HG03442 (cell line): ENCODE measurements around the gene TTC7B.

Source experiments
- ATAC-seq: cut with Tn5 transposase; IDR thresholded peaks from one replicate; pipeline ENCODE4 v1.9.1; 2021; ENCODE audit warnings: mild to moderate bottlenecking, moderate library complexity; ENCODE audit not compliant: unreplicated experiment

TTC7B gene

DNA sequence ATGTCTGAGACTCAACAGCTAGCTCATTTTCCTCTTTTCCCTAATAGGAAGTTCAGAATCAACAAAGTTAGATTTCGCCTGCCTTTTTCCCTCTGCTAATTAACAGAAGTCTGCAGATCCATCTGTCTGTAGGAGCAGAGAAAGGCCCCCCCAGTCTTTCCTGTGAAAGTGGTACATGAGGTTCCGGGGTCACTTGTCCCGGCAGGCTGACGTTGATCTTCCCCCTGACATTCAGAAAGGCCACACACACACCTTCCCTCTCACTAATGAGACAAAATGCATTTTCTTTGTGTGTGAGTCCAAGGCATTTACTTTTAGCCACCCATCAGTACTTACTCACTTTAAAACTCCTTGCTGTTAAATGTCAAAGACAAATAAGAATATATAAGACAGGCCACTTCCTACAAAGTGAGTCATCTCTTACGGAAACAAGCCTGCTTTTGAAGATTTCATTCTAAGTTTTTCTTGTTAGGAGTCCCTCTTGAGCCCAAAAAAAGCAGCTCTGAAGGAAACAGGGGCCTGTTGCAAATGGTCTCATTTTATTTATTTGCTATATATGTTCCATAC, 138.7 kb downstream of the TTC7B start:
- no peak for ATAC-seq

DNA sequence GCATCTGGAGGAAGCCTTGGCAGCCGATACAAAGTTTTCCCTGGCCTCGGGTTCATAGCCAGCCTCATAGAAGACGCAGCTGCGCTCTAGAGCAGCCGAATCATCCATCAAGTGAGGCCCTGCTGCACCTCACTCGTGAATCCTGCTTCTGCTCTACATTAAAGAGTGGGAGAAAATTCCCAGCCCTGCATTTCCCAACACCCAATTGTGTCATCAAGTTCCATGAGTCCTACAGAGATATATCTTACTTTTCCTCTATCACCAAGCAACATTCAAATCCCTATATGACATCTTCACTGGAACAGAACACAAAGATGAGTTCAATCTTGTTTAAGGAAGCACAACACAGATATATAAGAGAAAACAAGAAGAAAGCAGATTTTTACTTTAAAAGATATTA, 139.3 kb downstream of the TTC7B start:
- ATAC-seq = no peak

DNA sequence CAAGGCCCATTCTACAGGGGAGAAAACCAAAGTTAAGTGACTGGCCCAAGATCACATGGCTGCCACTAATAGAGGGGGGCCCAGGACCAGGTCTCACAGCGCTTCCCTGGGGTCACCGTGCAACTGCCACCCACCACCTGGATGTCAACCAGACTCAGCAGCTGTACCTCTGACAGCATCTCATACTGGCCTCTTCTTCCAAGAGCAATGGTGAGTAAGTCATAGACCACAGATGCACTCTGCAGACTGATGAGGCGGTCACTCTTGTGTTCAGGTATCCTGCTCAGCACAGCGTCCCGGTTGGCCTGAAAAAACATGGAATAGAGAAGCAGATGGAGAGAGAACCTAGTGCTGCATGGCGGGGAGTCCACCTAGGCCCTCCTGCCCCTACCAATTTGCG, 139.9 kb downstream of the TTC7B start:
- ATAC-seq = no peak

DNA sequence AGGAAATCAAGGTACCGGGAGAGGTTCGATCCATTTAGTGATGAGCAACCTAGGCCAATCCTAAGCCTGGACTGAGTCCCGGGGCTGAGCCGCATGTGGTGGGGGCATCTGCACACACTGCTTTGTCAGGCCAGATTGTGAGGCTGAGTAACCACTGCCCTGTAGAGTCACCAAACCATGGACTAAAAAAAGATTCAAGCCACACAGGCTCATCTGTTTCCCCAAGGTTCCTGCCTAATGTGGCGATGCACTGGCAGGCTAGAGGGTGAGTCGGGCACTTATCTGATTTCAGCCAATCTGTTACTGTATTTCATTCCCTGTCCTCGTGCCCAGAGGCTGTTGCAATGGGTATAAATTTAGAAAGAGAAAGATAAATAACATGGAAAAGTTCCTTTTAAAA, 140.8 kb downstream of the TTC7B start:
- ATAC-seq = no peak

DNA sequence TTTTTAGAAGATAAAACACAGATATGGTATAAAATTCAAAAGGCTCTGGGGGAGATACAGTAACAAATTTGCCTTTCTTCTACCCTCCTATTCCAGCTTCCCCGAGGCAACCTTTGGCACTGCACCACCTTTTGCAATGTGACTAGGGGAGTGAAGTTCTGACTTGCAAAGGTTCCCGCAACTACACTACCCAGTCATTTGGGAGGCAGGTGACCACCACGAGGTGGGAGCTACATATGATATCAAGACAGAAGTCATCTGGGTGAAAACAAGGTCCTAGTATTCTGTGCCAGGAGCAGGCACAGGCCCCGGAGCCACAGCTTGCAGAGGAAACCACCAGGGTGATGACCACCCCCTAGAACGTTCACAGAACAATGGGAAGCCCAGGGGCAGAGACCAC, 141.5 kb downstream of the TTC7B start:
- ATAC-seq = no peak

DNA sequence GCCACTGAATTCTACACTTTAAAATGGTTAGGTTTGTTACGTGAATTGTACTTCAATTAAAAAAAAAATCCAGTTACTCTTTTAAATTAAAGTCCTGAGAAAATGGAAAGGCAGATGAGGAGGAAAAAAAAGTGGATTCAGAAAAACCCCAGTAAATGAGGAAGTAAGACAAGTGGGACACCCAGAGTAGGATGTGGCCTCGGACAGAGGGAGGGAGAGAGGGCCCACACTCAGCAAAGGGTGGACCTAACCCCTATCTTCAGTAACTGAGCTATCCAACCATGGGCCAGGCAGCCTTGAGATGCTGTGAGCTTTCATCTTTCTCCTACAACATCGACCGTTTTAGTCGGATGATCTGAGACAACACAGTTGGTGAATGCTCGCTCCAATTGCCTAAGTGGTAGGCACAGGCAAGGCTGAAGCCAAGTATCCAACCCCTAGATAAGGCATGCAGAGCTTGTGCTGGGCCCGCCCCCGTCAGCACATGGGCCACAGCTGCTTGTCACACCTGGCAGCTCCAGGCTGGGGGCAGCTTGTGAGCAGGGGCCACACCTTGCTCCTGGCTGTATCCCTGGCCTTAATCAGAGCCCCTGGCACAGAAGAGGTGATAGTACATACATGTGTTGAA, 142.1 kb downstream of the TTC7B start:
- ATAC-seq = no peak

DNA sequence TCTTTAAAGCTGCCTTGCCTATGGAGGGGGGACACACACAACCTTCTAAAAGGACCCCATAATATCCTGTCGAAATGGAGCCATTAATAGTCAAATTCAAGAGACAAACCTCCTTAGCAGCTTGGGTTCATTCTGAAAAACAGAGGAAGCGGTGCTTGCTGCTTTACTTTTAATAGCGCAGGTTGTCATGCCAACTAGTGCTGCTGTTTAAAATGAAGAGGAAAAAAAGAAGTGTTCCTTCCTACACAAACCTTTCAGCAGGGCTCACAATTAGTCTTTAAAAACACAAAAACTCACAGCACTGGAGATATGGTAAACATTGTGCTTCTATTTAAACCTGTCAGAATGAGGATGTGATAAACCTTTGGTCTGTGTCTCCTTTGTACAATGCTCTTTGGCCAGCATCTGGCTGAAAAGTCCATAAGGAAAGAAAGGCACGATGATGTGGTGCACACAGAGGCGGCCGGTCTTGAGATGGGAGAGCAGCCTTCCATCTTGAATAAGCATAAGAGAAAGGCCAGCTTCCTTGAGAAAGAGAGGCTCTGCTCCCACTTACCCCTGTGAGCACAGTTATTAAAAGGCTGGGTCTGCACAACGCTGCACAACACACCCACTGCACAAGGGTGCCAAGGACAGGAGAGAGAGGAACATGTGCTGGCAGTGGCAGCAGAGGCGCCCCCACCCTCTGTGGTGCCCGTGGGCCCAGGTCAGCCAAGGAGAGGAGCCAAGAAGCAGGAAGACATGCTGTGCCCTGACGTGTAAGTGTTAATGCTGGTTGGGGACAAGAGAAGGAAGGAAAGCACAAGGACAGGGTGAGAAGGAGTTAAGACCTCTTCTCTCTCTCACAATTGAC, 144.6 kb downstream of the TTC7B start:
- ATAC-seq = no peak

DNA sequence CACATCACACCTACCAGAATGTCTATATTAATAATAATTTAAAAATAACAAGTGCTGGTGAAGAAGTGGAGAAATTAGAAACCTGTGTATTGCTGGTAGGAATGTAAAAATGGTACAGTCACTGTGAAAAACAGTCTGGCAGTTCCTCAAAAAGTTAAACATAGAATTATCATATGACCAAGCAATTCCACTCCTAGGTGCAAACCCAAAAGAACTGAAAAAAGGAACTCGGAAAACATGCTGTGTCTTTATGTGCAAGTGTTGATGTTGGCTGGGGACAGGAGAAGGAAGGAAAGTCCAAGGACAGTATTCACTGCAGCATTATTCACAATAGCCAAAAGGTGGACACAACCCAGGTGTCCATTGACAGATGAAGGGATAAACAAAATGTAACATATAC, 146.5 kb downstream of the TTC7B start:
- no peak for ATAC-seq

DNA sequence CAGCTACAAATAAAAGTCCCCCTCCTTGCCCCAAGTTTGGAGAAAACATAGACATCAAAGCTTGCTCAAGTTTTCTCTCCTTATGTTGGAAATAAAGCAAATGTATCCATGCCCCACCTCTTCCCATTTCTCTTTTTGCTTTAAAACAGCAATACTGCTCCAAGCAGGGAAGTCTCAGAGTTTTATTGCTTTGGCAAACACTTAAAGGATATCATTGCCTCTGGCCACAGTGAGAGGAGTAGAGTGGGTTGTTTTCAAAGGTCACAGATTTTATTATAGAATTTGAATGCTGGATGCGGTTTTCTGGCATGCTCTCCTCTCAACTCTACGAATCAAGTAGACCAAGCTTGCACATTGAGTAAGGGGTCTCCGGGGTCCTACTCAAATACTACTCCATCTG, 149.7 kb downstream of the TTC7B start:
- ATAC-seq = no peak

DNA sequence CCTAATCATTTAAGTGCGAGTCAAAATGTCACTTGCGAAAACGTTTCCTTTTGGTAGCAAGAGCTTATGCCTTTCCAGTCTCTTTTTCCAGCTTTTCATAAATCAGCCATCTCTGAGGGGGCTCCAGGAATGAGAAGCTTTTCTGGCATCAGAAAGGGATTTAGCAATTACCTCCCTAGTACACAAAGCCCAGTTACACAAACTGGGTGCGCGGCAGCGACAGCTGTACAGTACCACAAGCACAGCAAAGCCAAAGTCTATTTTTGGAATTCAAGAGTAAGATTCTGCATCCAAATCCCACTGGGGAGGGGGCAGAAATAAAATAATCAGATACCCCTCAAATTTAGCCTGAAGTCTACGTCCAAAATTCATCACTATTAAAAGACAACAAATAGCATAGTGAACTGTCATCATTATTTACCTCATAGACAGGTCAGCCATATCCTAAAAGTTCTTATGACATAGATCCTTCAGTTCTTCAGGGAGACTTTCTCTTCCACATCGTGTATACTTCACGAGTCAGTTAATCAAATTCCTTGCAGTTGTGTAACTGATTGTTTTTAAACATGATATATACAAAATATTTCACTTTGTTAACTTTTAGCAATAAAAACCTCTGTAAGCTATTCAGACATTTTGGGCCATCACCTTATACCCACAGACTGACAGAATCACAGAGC, 150.8 kb downstream of the TTC7B start:
- ATAC-seq = no peak

DNA sequence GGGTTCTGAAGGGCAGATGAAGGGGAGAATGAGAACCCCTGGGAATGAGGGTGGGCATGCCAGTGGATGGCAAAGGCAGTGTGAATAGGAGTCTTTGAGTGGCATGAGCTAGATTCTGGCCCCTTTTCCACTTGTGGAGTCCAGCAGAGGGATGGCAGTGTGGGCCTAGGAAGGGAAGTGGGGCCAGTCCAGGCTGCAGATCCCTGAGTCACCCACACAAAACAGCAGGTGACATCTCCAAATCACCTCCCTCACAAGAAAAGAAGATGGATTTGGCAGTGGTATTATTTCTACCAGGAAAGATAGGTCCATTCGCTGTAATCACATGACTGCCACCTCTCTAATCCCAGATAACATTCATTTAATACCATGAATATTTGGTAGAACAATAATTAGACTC, 151.3 kb downstream of the TTC7B start:
- no peak for ATAC-seq

DNA sequence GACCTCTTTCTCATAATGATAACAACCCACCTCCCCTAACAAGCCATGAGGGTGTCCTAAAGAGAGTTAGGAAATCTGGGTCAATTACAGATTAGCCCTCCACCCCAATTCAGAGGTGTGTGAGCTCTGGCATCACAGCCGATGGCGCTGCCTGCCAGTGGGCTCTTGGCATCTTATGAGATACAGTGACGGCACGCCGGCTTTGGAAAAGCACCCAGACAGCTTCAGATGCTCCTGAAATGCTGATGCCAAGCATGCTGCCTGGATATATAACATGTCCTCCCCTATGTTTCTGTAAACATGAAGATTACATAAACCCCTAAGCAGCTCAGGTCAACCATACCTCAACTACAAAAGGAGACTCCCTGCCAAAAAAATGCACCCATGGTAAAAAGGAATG, 152.6 kb downstream of the TTC7B start:
- no peak for ATAC-seq

DNA sequence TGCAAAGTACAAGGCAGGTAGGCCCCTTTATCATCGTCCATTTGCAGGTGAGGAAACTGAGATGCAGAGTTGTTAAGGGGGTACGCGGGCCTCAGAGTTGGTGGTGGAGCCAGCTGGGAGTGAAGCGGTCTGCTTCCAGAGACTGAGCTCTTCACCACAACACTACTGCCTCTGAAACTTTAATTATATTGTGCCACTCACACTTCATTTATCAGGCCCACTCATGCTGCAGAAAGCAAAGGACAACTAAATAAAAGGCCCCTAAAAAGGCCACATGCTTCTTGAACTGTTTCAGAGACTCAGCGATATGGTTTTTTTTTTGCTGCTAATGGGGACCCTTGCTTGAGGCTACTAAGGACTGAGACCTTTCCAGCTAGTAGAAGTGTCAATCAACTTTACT, 153.1 kb downstream of the TTC7B start:
- no peak for ATAC-seq

DNA sequence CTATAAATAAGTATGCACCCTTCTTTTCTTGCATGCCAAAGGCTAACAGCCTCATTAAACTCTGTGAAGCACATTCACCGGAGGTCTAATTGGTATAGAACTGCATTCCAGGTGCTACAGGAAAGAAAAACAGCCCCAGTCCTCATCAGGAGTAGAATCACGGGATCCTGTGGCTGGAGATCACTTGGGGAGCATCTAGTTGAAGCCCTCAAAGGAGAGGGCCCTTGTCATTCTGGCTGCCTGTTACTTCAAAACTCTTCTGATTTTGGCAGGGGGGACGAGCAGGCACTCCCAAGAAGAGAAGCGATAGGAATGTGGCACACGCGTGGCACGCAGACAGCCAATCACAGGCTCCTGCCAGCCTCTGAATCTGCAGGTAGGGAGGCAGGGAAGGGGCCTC, 154.4 kb downstream of the TTC7B start:
- no peak for ATAC-seq

DNA sequence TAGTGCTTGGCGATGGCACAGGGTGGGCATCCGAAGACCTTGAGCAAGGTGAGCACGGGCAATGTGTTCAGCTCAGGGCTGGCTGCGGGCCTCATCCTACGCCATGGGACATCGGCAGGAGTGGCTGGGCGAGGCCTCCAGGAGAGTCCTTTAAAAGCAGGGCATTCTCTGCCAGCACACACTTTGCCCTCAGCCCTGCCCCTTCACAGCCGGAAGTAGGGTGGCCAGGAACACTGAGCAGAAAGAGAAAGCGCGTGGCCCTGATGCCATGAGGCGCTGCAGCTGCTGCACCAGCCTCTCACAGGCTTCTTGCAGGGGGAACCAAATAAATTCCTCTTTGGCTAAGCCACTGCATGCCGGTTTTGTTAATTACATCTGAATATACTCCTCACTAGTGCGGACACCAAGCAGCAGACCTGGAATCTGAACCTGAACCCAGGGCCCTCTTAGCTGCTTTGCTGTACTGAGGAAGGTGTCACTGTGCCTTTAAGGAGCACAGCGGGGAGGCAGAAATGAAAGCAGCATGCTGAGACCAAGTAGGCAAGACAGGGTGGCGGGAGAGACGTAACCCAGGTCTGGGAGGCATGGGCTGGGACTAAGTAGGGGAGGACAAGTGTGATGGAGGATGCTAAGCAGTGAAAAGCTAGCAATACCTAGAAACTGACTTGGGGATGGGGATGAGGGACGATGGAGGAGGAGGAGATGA, 155.2 kb downstream of the TTC7B start:
- no peak for ATAC-seq

DNA sequence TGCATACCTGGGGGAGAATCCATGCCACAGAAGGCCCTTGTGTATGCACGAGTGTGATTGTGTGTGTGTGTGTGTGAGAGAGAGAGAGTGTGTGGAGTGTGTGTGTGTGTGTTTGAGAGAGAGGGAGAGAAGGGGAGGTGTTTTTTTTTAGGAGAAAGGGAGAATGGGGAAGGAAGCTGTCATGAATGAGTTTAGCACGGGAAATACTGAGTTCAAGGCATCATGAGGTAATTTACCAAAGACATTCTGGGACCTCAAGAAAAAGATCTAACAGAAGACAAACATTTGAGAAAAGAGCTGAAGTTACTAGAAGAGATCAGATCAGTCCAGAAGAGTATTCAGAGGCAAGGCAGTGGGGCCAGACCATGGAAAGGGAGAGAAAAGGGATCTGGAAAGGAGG, 157.1 kb downstream of the TTC7B start:
- ATAC-seq = no peak

DNA sequence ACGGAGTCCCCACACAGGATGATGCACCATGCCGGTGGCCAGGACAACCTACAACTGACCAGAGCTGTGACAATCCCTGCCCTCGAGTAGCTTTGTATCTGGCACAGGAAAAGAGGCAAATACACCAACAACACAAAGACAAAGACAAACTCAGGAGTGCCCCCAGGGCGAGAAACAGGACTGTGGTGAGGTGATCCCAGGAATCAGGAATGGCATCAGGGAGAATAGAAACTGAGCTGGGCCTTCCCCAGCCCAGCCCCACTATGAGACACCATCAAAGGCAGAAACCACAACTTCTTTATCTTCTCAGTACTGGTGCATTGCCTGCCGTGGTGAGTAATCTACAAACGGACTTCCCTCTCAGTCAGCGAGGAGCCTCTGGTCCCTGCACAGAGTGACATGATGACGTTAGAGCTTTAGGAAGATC, 157.7 kb downstream of the TTC7B start:
- peak; percentile 49 for ATAC-seq

DNA sequence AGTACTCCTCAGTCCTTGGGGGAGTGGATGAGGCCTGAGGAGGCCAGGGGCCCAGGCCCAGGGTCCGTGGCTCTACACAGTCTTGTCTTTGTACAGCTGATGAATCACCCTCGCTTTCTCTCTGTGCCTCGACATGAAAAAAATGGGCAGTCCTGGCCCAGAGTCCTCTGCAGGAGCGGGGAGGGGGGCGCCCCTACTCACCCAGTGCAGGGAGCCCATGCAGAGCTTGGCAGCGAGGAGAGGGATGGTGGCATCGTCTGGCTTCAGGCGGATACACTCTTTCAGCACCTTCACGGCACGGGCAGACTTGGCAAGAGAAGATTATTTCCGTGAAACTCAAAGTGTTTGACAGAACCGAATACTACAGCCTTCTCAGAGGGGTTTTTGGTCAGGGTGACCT, 159.3 kb downstream of the TTC7B start:
- no peak for ATAC-seq

DNA sequence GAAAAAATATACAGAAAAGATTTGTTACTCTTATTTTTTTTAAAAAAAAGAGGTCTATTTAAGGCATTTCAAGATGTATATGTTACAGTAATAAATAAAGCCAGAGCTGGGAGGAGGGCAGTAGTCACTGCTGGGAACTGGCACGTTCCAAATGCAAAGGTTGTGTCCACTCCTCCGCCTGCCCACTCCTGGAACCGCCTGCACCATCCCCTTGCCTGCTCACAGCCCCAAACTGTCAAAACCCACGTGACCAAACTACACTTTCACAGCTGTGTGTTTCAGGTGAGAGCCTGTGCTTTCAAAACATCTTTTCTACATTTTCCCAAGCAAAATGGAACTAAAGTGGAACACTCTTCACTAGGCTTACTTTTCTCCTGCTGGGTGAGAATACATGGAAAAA, 160.4 kb downstream of the TTC7B start:
- no peak for ATAC-seq

DNA sequence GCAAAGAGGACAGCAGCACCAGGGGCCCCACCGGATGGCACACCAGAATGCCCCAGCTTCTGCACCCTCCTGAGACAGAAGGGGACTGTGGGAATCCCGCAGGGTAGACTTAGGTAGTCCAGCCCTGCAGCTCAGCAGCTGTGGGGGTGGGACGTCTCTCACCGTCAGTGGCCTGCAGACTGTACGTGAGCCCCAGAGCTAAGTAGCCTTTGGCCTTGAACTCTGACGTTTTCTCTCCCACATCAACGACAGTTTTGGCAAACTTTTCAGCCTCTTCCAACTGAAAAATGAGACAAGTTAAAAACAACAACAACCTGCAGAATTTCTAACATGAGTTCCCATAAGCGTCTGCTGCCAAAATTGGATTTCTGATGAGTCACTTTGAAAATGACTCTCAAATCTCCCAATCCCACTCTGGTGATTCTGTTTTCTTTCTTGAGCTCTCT, 161.4 kb downstream of the TTC7B start:
- ATAC-seq = no peak

DNA sequence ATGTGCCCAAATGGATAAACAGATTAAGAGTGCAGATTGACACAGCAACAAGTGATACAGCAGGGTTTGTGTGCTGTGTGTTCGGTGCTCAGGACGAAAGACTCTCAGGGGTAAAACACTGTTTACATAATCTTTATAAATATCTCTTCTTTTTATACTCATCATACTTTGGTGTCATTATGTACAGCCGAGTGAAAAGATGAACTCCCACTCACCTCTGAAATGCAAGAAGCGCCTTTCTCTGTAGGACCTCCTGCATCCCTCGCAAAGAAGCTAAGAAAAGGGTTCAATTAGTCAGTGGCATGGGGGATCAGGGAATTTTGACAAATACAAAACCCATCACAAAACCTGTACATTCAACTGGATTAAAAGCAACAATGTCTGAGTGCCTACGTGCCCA, 163.6 kb downstream of the TTC7B start:
- ATAC-seq = no peak
